ENCODE data around the gene MYLK. TPM values are rescaled to one million over a fixed set of nuclear protein-coding genes. Genes with fewer than 3 reads are reported as not detected.
"Not testable (repeated sequence)": the region's sequence is repeated elsewhere in the genome, so short reads cannot be mapped to it uniquely, and the experiment has no call there.

The MYLK gene
- total RNA-seq, 4 donors from 2014 or later: 24.6 to 47.0 (median 39.2) TPM

GRCh38 chr3:123893012-123893411 is 8.9 kb upstream of the MYLK start:
- Histone ChIP-seq H3K27ac (no peak overlapping the region), H3K9me3 (peaks cover 6% of the 10 kb centered on the region), H3K4me3 (no peak overlapping the region), H3K36me3 (no peaks in the 10 kb centered on the region), H3K4me1 (no peaks in the 10 kb centered on the region), H3K27me3 (no peaks in the 10 kb centered on the region)
- TF ChIP-seq CTCF (IDR thresholded peaks at IDR 0.05): no peak
- no peak for TF ChIP-seq POLR2A (IDR thresholded peaks at IDR 0.05)
- TF ChIP-seq POLR2AphosphoS5 (IDR thresholded peaks at IDR 0.05): no peak
- no peak for TF ChIP-seq EP300 (IDR thresholded peaks at IDR 0.05)
- 93% methylated on average over 1 of the region's 1 CpG for WGBS
- no peak for DNase-seq (ENCODE audit: low spot score in 2 of 2)

- DNase-seq (ENCODE audit: low spot score in 2 of 2): no peak
- 0% methylated on average over 1 of the region's 1 CpG for WGBS
- Histone ChIP-seq H3K4me3 (no peak overlapping the region), H3K4me1 (no peaks in the 10 kb centered on the region), H3K27ac (no peak overlapping the region), H3K36me3 (no peaks in the 10 kb centered on the region), H3K27me3 (no peaks in the 10 kb centered on the region), H3K9me3 (peaks cover 6% of the 10 kb centered on the region)
- TF ChIP-seq EP300 (IDR thresholded peaks at IDR 0.05): no peak
- TF ChIP-seq POLR2A (IDR thresholded peaks at IDR 0.05): no peak
- no peak for TF ChIP-seq CTCF (IDR thresholded peaks at IDR 0.05)
- TF ChIP-seq POLR2AphosphoS5 (IDR thresholded peaks at IDR 0.05): no peak
Observed at GRCh38 chr3:123892195-123892594, 8.1 kb upstream of the MYLK start.

GRCh38 chr3:123890991-123891390 is 6.9 kb upstream of the MYLK start:
- not testable (repeated sequence) for H3K4me3 ChIP-seq; H3K27ac ChIP-seq; H3K4me1 ChIP-seq; H3K27me3 ChIP-seq; DNase-seq (ENCODE audit: low spot score in 2 of 2); H3K9me3 ChIP-seq; H3K36me3 ChIP-seq
- 50% methylated on average over 1 of the region's 1 CpG for WGBS

- H3K36me3 ChIP-seq; H3K9me3 ChIP-seq; H3K4me3 ChIP-seq; DNase-seq (ENCODE audit: low spot score in 2 of 2); H3K4me1 ChIP-seq; H3K27me3 ChIP-seq; H3K27ac ChIP-seq: not testable (repeated sequence)
- 100% methylated on average over 3 of the region's 3 CpGs for WGBS
Observed at GRCh38 chr3:123890162-123890561, 6.0 kb upstream of the MYLK start.

GRCh38 chr3:123884993-123885392 is 861 bp upstream of the MYLK start:
- no peak overlapping the region for H3K4me3 ChIP-seq
- no peak overlapping the region for H3K27ac ChIP-seq
- H3K9me3 ChIP-seq: no peaks in the 10 kb centered on the region
- H3K27me3 ChIP-seq: peaks cover 24% of the 10 kb centered on the region
- no peaks in the 10 kb centered on the region for H3K36me3 ChIP-seq
- TF ChIP-seq EP300 (IDR thresholded peaks at IDR 0.05) (no peak), POLR2A (IDR thresholded peaks at IDR 0.05) (no peak), CTCF (IDR thresholded peaks at IDR 0.05) (no peak), POLR2AphosphoS5 (IDR thresholded peaks at IDR 0.05) (no peak)
- no peak for DNase-seq (ENCODE audit: low spot score in 2 of 2)
- peaks cover 16% of the 10 kb centered on the region for H3K4me1 ChIP-seq

- no peak overlapping the region for H3K27ac ChIP-seq
- H3K4me1 ChIP-seq: peaks cover 16% of the 10 kb centered on the region
- H3K4me3 ChIP-seq: peak overlapping the region; percentile 51
- TF ChIP-seq EP300 (IDR thresholded peaks at IDR 0.05) (no peak), POLR2A (IDR thresholded peaks at IDR 0.05) (no peak), POLR2AphosphoS5 (IDR thresholded peaks at IDR 0.05) (no peak), CTCF (IDR thresholded peaks at IDR 0.05) (no peak)
- H3K9me3 ChIP-seq: no peaks in the 10 kb centered on the region
- WGBS: 5% methylated on average over 26 of the region's 29 CpGs
- DNase-seq (ENCODE audit: low spot score in 2 of 2): no peak
- H3K27me3 ChIP-seq: peaks cover 24% of the 10 kb centered on the region
- H3K36me3 ChIP-seq: no peaks in the 10 kb centered on the region
Observed at GRCh38 chr3:123883701-123884202, 380 bp downstream of the MYLK start.

All from suprapubic skin (tissue), 4 donors.